Nephron (organoid): ENCODE measurements around the gene PBLD.

Experiments used
- H3K27ac Mint-ChIP-seq, 3 experiments: 2 replicates each; pipeline ENCODE4 v1.8.0; 2020; ENCODE audit warnings: mixed read lengths in 3 of 3, mild to moderate bottlenecking in 2 of 3, moderate library complexity in 1 of 3
- H3K27me3 Mint-ChIP-seq: 2 replicates; pipeline ENCODE4 v1.8.0; 2021; ENCODE audit warnings: low read depth, mild to moderate bottlenecking, moderate library complexity, mixed read lengths
- H3K36me3 Mint-ChIP-seq: 2 replicates; pipeline ENCODE4 v1.8.0; 2020; ENCODE audit warnings: low read depth, mixed read lengths
- H3K4me1 Mint-ChIP-seq: 2 replicates; pipeline ENCODE4 v1.8.0; 2020; ENCODE audit warnings: mixed read lengths
- H3K4me3 Mint-ChIP-seq, 3 experiments: 2 replicates each; pipeline ENCODE4 v1.8.0; 2020; ENCODE audit warnings: mild to moderate bottlenecking in 3 of 3, mixed read lengths in 3 of 3, moderate library complexity in 2 of 3
- H3K9me3 Mint-ChIP-seq: 2 replicates; pipeline ENCODE4 v1.8.0; 2020; ENCODE audit warnings: mixed read lengths
- CTCF ChIP-seq, 3 experiments: fragments of 200-600 bp; sonication (generic); IDR thresholded peaks; one replicate each; pipeline ENCODE4 v1.5.0; 2021; ENCODE audit warnings: antibody characterized with exemption in 3 of 3; ENCODE audit not compliant: unreplicated experiment in 3 of 3

Gene PBLD

GRCh38 chr10:68364101-68364886, 31.6 kb upstream of the PBLD start:
- Mint-ChIP-seq H3K27me3 (peaks cover 3% of the 10 kb centered on the region), H3K9me3 (no peaks in the 10 kb centered on the region), H3K4me3 (no peak overlapping the region), H3K4me1 (no peaks in the 10 kb centered on the region), H3K36me3 (peaks cover 33% of the 10 kb centered on the region), H3K27ac (no peak overlapping the region)
- no peak for TF ChIP-seq CTCF (IDR thresholded peaks at IDR 0.05; ENCODE audit: unreplicated experiment in 3 of 3)

GRCh38 chr10:68362590-68362989, 29.9 kb upstream of the PBLD start:
- no peak for TF ChIP-seq CTCF (IDR thresholded peaks at IDR 0.05; ENCODE audit: unreplicated experiment in 3 of 3)
- no peaks in the 10 kb centered on the region for H3K9me3 Mint-ChIP-seq
- no peak overlapping the region for H3K27ac Mint-ChIP-seq

GRCh38 chr10:68359189-68359588, 26.5 kb upstream of the PBLD start:
- Mint-ChIP-seq H3K36me3 (peaks cover 45% of the 10 kb centered on the region), H3K4me1 (no peaks in the 10 kb centered on the region)

More at GRCh38 chr10:68362590-68362989, 29.9 kb upstream of the PBLD start:
- H3K27me3 Mint-ChIP-seq, result peaks cover 3% of the 10 kb centered on the region
- no peaks in the 10 kb centered on the region for H3K4me1 Mint-ChIP-seq
- no peak overlapping the region for H3K4me3 Mint-ChIP-seq
- peaks cover 38% of the 10 kb centered on the region for H3K36me3 Mint-ChIP-seq

GRCh38 chr10:68353537-68353936, 20.8 kb upstream of the PBLD start:
- Mint-ChIP-seq H3K4me1 (no peaks in the 10 kb centered on the region), H3K27me3 (no peaks in the 10 kb centered on the region), H3K9me3 (no peaks in the 10 kb centered on the region), H3K27ac (no peak overlapping the region), H3K36me3 (peaks cover 49% of the 10 kb centered on the region), H3K4me3 (no peak overlapping the region)
- no peak for TF ChIP-seq CTCF (IDR thresholded peaks at IDR 0.05; ENCODE audit: unreplicated experiment in 3 of 3)

More at GRCh38 chr10:68359189-68359588, 26.5 kb upstream of the PBLD start:
- TF ChIP-seq CTCF (IDR thresholded peaks at IDR 0.05; ENCODE audit: unreplicated experiment in 3 of 3), result no peak
- Mint-ChIP-seq H3K27ac (no peak overlapping the region), H3K9me3 (no peaks in the 10 kb centered on the region), H3K27me3 (no peaks in the 10 kb centered on the region), H3K4me3 (no peak overlapping the region)

- H3K4me1 Mint-ChIP-seq, result no peaks in the 10 kb centered on the region
- H3K27me3 Mint-ChIP-seq, result no peaks in the 10 kb centered on the region
- H3K27ac Mint-ChIP-seq, result peak overlapping the region; percentile 54 to 67 (median 64)
- no peak overlapping the region for H3K4me3 Mint-ChIP-seq
- H3K36me3 Mint-ChIP-seq, result peaks cover 64% of the 10 kb centered on the region
- no peaks in the 10 kb centered on the region for H3K9me3 Mint-ChIP-seq
- peak; percentile 54 to 70 (median 58) for TF ChIP-seq CTCF (IDR thresholded peaks at IDR 0.05; ENCODE audit: unreplicated experiment in 3 of 3)
Observed at GRCh38 chr10:68348265-68348741, 15.6 kb upstream of the PBLD start.

- Mint-ChIP-seq H3K4me3 (no peak overlapping the region), H3K27me3 (no peaks in the 10 kb centered on the region), H3K9me3 (no peaks in the 10 kb centered on the region), H3K4me1 (no peaks in the 10 kb centered on the region), H3K27ac (no peak overlapping the region), H3K36me3 (peaks cover 65% of the 10 kb centered on the region)
- TF ChIP-seq CTCF (IDR thresholded peaks at IDR 0.05; ENCODE audit: unreplicated experiment in 3 of 3), result no peak
Observed at GRCh38 chr10:68346774-68347173, 14.0 kb upstream of the PBLD start.
